ENCODE measurements around the gene PRAC2. TPM values are rescaled to one million over a fixed set of nuclear protein-coding genes. Genes with fewer than 3 reads are reported as not detected.

Gene PRAC2
- total RNA-seq, 1 experiment from 2014 or later: not detected

- POLR2A ChIA-PET: no interaction called here
- no peaks in the 10 kb centered on the region for H3K27me3 ChIP-seq (ENCODE audit: insufficient read depth, low read length)
- no peaks in the 10 kb centered on the region for H3K9me2 ChIP-seq (ENCODE audit: insufficient read depth)
- TF ChIP-seq FOSL1 (IDR thresholded peaks at IDR 0.05; ENCODE audit: low read depth) (no peak), TCF7L2 (IDR thresholded peaks at IDR 0.05; ENCODE audit: borderline replicate concordance, extremely low read depth, insufficient read depth, insufficient read length) (no peak), CTCF (IDR thresholded peaks at IDR 0.05 in 2 of 3, conservative IDR thresholded peaks at IDR 0.05 in 1 of 3; ENCODE audit: borderline replicate concordance in 1 of 3, insufficient read depth in 1 of 3, low read depth in 2 of 3, low read length in 2 of 3) (no peak), ELF1 (IDR thresholded peaks at IDR 0.05; ENCODE audit: borderline replicate concordance, low read depth) (no peak), ZBTB33 (IDR thresholded peaks at IDR 0.05; ENCODE audit: extremely low read depth, insufficient replicate concordance, low read length) (no peak), EZH2phosphoT487 (IDR thresholded peaks at IDR 0.05; ENCODE audit: borderline replicate concordance) (no peak), POLR2A (IDR thresholded peaks at IDR 0.05; ENCODE audit: borderline replicate concordance, extremely low read depth, insufficient read depth, insufficient read length) (no peak)
- intact Hi-C loops (cut with micrococcal nuclease): no loop called here
- BruUV-seq (replicated peaks): no TSS peak
- peaks cover 5 to 21% of the 10 kb centered on the region in 2 experiments; a peak in 3 of 4 replicates for H3K4me1 ChIP-seq (ENCODE audit: control insufficient read depth in 1 of 2, insufficient read depth in 2 of 2, low read length in 2 of 2)
- no peaks in the 10 kb centered on the region for H3K36me3 ChIP-seq (ENCODE audit: control insufficient read depth in 1 of 2, insufficient read depth in 2 of 2, low read length in 2 of 2)
- DNase-seq (ENCODE audit: low read depth, low spot score): no peak
- CTCF ChIA-PET: interaction anchor here (4.0 to 6.8 kb wide), 2 partner anchors 64 to 153 kb away, joined by 60 to 97 read pairs; no protein-coding TSS in a partner anchor
- H4K20me1 ChIP-seq (ENCODE audit: insufficient read depth): no peaks in the 10 kb centered on the region
- RAD21 ChIA-PET (ENCODE audit: low non-redundant PET in 1 of 2, low total read pairs in 2 of 2, uncharacterized antibody in 2 of 2, unreplicated experiment in 2 of 2): no interaction called here
- no peak overlapping the region for H3K27ac ChIP-seq (ENCODE audit: low read depth, low read length)
- no peaks in the 10 kb centered on the region for H3K79me2 ChIP-seq (ENCODE audit: insufficient read depth, low read length)
- H3K9me3 ChIP-seq (ENCODE audit: control insufficient read depth in 1 of 2, insufficient read depth in 1 of 2, low read depth in 1 of 2, low read length in 2 of 2): no peaks in the 10 kb centered on the region
- no peak overlapping the region for H3K4me2 ChIP-seq (ENCODE audit: low read length)
- no peak for ATAC-seq
- no peak overlapping the region for H3K4me3 ChIP-seq (replicated peaks in 1 of 2; ENCODE audit: low read depth in 1 of 2, low read length in 2 of 2)
- H3K9ac ChIP-seq (ENCODE audit: low read length): no peak overlapping the region
- H2AFZ ChIP-seq (ENCODE audit: low read depth, low read length, poor library complexity, severe bottlenecking): no peak overlapping the region
Observed at GRCh38 chr17:48726114-48726915, 3.3 kb downstream of the PRAC2 start.
